Activated T-cell treated with anti-CD3 and anti-CD28 coated beads for 1 hour (primary cell): ENCODE data around the gene CLCNKA.
"Not testable (repeated sequence)": the region's sequence is repeated elsewhere in the genome, so short reads cannot be mapped to it uniquely, and the experiment has no call there.

Source experiments
- DNase-seq: peaks from one replicate; pipeline ENCODE4 v3.0.0-alpha.2; 2020; ENCODE audit warnings: low read depth

Gene CLCNKA

DNA sequence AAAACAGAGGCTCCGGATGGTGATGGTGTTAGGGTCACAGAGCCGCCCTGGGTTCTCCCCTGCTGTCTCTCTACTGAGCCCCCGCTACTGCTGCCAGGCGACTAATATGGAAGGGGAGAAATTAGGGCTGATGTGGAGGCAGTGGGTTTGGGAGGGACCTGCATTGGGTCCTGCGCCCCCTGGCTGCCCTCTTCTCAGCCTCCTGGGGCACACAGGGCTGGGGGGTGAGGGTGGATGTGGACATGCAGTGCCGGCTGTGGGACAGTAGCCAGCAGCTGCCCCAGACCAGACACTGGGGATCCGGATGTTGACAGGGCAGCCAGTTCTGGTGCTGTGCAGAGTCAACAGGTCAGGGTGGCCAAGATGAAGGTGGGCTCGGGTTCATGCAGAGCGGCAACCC is 20.3 kb downstream of the CLCNKA start:
- no peak for DNase-seq

DNA sequence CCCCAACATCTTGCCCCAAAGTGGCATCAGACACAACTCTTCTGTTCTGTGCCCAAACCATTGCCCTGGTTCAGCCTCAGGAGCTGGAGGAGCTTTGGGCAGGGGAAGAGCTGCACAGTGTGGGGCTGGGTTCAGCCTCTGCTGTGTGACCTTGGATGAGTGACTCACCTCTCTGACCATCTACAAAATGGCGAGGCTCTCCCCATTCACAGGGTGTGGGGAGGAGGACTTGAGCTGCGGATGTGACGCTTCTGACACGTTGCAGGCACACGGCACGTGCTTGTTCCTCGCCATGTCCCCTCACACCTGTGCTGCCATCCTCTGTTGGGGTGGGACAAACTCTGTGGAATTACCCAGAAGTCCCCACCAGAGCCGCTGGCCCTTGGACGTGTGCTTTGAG is 20.8 kb downstream of the CLCNKA start:
- DNase-seq: not testable (repeated sequence)

GRCh38 chr1:16043521-16043920 is 21.7 kb downstream of the CLCNKA start, which contains the start of gene CLCNKB:
Gene CLCNKB, plus strand, starts transcription at chr1:16043782. Its CDS starts 711 bp downstream, at chr1:16044493.
- no peak for DNase-seq

DNA sequence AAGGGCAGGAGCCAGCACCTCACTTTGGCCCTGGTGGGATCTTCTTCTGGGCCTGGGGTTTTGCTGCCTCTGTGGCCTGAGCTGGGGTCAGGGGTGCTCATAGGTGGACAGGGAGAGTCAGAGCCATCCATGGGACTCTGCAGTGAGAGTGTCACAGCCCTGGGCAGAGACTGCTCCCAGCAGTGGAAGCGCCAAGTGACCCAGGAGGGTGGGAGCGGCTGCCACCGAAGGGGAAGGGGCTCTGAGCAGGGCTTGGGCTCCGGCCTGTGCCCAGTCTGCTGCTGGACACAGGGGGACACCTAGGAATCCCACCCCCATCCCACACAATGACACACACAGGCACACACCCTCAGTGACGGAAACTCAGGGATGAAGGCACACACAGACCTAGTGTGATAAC is 22.1 kb downstream of the CLCNKA start:
- no peak for DNase-seq

DNA sequence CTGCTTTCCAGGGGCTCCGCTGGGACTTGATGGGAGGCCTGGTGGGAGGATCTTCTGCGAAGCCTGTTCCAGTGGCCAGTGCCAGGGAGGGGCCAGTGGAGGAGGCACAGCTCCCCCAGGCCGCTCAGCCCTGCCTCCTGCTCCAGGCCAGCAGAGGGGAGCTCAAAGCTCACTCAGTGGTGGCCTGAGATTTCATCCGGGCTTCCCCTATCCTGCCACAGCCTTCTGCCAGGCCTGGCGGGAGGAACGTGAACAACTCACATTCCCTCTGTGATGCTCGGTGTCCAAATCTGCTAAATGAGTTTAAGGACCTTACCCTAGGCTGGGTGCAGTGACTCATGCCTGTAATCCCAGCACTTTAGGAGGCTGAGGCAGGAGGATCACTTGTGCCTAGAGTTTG is 25.0 kb downstream of the CLCNKA start:
- no peak for DNase-seq

DNA sequence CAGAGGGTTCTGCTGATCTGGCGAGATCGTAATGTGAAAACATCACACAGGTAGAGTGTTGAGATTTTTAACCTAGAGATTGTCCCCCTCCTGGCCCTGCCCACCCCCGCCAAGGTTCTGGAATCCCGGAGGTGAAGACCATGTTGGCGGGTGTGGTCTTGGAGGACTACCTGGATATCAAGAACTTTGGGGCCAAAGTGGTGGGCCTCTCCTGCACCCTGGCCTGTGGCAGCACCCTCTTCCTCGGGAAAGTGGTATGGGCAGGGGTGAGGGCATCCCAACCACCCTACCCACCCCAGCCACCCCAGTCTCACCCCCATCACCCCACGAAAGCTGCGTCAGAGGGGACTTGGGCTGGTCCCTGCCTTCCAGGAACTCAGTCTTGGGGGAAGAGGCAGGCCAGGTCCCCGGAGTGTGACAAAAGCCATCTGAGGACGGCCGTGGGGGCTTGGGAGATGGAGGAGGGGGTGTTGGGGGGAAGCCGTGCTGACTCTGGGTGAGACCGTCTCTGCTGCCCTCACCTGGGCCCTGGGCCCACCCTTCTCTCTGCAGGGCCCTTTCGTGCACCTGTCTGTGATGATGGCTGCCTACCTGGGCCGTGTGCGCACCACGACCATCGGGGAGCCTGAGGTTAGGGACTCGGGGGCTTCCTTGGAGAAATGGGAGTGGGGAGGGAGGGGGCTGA is 26.1 kb downstream of the CLCNKA start:
- DNase-seq: no peak

DNA sequence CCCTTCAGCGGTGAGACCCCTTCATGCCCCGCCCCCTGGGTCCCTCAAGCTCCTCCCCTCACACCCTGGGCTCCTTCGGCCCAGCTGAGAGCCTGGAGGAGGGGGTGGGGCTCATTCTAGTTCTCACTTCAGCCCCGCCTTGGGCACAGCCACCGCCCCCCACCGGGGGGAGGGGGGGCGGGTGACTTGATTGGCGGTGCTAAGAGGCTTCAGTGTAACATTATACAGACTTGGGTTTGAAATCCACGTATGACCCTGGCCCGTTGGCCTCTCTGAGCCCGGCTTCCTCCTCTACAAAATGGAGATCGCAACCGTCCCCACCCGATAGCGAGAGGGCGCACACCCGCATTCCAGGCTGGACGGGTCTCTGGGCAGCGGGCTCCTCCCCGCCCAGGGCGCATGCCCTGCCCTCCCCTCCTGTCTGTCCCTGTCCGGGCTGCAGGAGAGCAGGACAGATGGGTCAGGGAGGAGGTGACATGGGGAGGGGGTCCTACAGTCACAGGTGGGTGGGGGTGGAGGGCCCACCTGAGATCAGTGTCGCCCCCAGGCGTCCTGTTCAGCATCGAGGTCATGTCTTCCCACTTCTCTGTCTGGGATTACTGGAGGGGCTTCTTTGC is 26.8 kb downstream of the CLCNKA start:
- DNase-seq: peak; percentile 35

- no peak for DNase-seq
Observed at GRCh38 chr1:16050328-16050727, 28.5 kb downstream of the CLCNKA start.

GRCh38 chr1:16051039-16051438 is 29.2 kb downstream of the CLCNKA start:
- no peak for DNase-seq

GRCh38 chr1:16051949-16052348 is 30.1 kb downstream of the CLCNKA start:
- DNase-seq: not testable (repeated sequence)

- DNase-seq: no peak
Observed at GRCh38 chr1:16053781-16054502, 32.1 kb downstream of the CLCNKA start.

DNA sequence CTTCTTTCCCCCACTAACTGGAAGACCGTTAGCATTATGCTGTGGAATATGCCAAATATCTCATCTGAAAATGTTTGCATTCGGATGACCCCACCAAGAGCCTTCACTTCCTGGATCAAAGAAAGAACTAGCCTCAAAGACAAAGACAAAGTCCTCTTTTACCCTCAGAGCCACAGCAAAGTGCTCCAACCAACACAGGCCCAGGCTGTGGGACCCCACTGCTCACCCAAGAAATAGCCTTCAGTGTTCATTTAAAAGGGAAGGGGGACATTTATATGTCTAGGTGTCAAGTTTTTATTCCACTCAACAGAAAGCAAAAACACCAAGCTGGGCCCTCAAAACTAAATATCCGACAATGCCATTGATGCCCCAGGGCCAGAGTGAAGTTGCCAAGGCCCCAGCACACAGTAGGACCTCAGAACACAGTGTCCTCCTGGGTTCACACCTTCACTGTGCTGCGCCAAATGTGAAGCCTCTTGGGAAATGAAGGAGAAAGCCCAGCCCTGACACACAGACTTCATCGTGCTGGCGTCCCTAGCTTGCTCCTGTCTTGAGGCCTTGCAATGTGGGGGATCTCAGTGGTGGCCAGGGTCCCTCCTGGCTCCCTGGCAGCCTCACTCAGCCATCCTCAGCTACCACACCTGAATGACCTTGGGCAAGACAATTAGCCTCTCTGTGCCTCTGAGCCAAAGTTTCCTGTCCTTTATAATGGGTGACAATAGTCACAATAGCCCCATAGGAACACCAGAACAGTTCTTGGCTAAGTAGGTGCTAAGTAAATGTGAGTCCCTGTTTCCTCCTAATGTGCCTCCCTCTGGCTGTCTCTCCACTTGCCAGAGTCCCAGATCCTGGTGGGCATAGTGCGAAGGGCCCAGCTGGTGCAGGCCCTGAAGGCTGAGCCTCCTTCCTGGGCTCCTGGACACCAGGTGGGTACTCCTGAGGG is 33.0 kb downstream of the CLCNKA start:
- no peak for DNase-seq

DNA sequence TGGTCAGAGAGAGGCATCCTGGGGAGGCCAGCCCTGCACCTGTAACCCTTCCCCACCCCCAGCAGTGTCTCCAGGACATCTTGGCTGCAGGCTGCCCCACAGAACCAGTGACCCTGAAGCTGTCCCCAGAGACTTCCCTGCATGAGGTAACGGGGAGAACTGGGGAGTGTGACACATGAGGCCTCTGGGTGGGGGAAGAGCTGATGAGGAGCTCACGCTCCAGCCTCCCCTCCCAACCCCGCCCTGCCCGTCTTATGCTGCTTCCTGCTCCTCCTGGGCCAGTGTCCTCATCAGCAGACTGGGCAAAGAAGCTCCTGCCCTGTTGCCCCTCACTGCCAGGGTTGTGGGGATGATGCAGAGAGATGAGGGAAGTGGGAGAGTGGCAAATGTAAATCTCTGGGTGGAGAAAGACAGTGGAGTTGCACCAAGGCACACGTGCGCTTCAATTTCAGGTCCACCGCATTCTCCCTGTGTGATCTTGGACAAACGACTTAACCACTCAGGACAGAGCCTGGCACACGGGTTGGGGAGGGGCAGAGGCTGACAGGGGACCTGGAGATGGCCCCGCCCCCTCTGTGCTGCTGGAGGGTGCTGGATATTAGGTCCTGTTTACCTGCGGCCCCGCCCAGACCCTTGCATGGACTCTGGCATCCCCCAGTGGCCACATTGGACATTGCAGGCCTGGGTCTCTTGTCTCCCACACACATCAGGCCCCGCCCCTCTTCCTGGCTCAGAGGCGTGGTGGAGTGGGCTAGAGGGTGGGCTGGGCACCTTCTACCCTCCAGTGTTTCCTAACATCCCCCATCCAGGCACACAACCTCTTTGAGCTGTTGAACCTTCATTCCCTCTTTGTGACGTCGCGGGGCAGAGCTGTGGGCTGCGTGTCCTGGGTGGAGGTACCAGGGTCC is 34.0 kb downstream of the CLCNKA start:
- peak; percentile 85 for DNase-seq

DNA sequence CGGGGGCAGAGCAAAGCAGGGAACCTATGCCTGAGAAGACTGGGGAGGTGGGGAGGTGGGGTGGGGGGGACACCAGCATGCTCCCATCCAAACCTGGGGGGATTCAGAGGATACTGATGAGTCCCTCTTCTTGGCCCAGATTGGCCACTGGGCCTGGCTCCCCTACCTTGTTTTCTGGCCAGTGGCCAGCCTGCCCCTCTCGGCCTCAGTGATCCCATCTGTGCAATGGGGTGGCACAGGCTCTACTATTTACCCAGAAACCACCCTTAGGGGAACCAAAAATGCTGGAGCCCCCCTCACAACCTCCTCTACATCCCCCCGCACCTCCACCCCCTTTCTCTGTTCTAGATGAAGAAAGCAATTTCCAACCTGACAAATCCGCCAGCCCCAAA is 34.7 kb downstream of the CLCNKA start:
- not testable (repeated sequence) for DNase-seq

DNA sequence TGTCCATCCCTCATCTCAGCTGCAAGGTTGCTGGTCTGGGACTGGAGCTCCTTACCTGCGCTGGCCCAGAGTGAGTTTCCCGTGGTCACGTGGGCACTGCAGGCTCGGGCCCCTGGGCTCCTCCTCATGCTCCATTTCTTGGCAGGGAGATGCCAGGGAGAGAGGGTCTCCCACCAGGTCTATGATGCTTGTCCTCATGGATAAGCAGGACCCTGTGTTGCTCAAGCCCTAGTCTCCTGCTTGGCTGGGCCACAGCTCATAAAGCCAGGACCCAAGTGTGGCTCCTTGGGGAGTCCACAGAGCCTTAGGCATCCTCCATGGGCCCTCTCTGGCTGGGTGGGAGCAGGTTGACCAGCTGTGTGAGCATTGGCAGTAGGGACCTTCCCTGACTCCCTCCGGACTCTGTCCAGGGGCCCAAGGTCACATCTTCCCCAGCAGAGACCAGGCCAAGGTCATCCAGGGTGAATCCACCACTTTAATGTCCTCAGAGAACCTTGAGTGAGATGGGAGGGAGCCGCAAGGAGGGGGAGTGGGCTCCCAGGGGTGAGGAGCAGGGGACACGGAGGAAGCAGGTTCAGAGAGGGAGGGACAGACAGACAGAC is 35.6 kb downstream of the CLCNKA start:
- not testable (repeated sequence) for DNase-seq

- DNase-seq: not testable (repeated sequence)
Observed at GRCh38 chr1:16058394-16059120, 36.7 kb downstream of the CLCNKA start.

GRCh38 chr1:16061266-16061665 is 39.4 kb downstream of the CLCNKA start:
- DNase-seq: no peak

- DNase-seq: not testable (repeated sequence)
Observed at GRCh38 chr1:16061989-16062686, 40.3 kb downstream of the CLCNKA start.

GRCh38 chr1:16062687-16063075 is 40.8 kb downstream of the CLCNKA start:
- not testable (repeated sequence) for DNase-seq
